Hypothalamus (tissue), 51 donors: ENCODE measurements around the gene PTPN12.

Source experiments
- DNase-seq, 51 donors: peaks; one replicate each; lab custom pipeline; 2025; lab: John Stamatoyannopoulos, UW

PTPN12 gene

GRCh38 chr7:77657427-77658224 lies 120.5 kb downstream of the PTPN12 start:
- peak in 1 of 51 donors; percentile 45 for DNase-seq

GRCh38 chr7:77658928-77659327 lies 121.8 kb downstream of the PTPN12 start:
- DNase-seq = no peak

- DNase-seq = no peak
Measured at GRCh38 chr7:77661816-77662215, 124.7 kb downstream of the PTPN12 start.

- DNase-seq = no peak
Measured at GRCh38 chr7:77662869-77663268, 125.8 kb downstream of the PTPN12 start.

- DNase-seq = no peak
Measured at GRCh38 chr7:77664715-77665114, 127.6 kb downstream of the PTPN12 start.

- no peak for DNase-seq
Measured at GRCh38 chr7:77665161-77665560, 128.1 kb downstream of the PTPN12 start.

GRCh38 chr7:77667459-77668086 lies 130.5 kb downstream of the PTPN12 start:
- no peak for DNase-seq

- DNase-seq = peak in 1 of 51 donors; percentile 13
Measured at GRCh38 chr7:77674878-77675277, 137.8 kb downstream of the PTPN12 start.

- no peak for DNase-seq
Measured at GRCh38 chr7:77679608-77680007, 142.5 kb downstream of the PTPN12 start.

GRCh38 chr7:77680266-77680665 lies 143.2 kb downstream of the PTPN12 start:
- DNase-seq = no peak

GRCh38 chr7:77684030-77684429 lies 146.9 kb downstream of the PTPN12 start:
- DNase-seq = no peak

- DNase-seq = no peak
Measured at GRCh38 chr7:77685233-77685632, 148.1 kb downstream of the PTPN12 start.

- no peak for DNase-seq
Measured at GRCh38 chr7:77687100-77687746, 150.1 kb downstream of the PTPN12 start.

- DNase-seq = no peak
Measured at GRCh38 chr7:77687747-77688144, 150.7 kb downstream of the PTPN12 start.
